NCI-H128 (cell line): ENCODE data around the gene LAMB1.

Source experiments
- DNase-seq: peaks from one replicate; lab custom pipeline; 2025; ENCODE audit not compliant: unreplicated experiment; lab: John Stamatoyannopoulos, UW

The LAMB1 gene

DNA sequence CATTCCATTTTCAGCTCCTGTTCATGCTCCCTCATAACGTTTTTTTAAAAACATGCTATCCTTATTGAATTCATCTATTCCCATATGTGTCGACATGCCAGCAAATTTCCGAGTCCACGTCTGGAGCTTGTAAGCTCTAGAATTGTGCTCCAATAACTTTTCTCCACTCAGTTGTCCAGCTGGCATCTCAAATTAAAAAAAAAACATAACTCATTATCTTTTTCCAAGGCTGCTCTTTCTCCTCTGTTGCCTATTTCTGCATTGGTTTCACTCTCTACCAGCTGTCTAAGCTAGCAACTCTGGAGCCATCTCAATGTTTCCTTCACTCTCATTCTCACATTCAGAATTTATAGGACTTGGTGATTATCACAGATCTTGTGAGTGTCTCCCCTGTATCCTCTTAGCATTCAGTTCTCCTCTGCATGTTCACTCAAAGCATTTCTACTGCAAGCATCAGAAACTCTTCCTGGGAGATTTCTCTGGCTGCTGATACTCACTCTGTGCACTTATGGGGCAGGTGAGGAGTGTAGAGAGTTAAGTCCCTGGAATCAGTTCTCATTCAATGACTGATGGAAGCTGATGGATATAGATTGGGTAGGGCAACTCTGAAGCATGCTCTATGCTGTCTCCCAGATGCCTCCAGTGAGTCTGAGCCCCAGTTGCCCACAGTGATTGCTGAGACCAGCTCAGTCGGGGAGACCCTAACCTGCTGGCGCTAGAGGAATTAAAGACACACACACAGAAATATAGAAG, 118.7 kb downstream of the LAMB1 start:
- DNase-seq, result no peak

DNA sequence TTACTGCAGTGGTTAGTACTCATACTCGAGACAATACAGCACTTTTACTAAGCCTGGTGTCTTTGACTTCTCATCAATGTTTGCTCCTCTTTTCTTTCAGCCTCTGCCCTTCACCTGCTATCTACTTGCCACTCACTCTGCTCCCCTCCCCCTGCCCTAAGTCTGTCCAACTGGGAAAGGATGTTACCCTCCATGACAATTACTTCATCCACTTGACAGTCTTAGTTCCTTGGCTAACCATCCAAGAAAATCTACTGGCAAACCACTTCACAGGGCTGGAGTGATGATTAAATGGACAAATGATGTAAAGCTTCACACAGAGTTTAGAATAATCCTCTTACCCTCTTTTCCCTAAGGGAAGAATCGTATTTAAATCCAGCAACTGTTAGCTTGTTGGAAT, 120.2 kb downstream of the LAMB1 start:
- DNase-seq, result no peak

DNA sequence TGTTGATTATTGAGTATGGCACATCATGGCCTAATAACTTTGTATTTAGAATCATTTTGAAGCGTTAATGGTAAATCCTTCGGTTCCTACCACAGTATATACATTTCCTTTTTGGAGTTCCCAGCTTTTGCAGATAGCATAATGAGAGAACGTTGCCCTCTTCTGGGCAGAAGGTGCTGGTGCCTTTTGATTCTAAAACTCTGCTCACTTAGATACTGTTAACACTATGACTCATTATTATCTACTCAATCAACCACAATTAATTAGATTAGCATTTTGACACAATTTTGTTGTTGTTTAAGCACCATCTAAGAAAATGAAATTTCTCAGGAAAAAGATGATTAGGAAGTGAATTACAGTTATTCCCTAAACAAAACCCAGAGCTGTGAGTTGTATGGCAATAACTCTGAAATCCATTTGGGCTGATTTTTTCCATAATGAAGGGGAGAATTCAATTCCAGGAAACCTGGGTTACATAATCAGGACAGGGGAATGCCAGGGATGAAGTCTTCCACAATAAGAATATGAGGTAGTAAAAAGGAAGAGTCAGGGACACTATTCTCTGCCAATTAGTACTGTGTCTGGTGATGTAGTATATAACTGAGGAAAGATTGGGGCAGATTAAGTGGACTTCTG, 123.4 kb downstream of the LAMB1 start:
- peak; percentile 18 for DNase-seq

DNA sequence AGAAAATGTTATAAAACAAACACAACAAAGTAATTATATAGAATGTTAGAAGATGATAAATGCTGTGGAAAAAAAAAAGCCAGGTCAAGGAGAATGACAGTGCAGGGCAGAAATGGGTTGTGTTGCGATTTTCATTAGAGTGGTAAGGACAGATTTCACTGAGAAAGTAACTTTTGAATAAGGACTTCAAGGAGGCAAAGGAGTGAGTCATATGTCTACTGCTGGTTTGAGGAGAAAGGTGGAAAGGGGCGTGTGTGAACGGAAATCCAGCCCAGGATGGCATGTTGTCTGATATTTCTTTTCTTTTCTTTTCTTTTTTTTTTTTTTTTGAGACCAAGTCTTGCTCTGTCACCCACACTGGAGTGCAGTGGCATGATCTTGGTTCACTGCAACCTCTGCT, 124.3 kb downstream of the LAMB1 start:
- no peak for DNase-seq

DNA sequence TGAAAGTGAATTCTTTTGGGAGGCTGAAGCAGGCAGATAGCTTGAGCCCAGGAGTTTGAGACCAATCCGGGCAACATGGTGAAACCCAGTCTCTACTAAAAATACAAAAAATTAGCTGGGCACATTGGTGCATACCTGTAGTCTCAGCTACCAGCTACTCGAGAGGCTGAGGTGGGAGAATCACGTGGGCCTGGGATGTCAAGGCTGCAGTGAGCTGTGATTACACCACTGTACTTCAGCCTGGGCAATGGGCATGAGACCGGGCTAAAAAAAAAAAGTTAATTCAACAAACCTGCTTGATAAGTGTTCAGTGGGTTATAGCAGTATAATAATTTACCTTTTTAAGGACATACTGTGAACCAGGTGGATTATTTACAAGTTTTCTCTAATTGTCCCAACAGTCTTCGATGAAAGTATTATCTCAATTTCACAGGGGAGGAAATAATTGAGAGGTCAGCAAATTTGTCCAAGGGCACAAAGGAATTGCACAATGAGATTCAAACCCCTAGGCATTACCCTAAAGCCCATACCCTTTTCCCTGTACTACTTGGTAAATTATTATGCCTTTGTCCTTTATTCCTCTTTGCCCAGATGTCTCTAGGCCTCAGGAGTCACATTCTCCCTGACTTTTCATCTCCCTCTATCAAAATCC, 125.1 kb downstream of the LAMB1 start:
- no peak for DNase-seq

DNA sequence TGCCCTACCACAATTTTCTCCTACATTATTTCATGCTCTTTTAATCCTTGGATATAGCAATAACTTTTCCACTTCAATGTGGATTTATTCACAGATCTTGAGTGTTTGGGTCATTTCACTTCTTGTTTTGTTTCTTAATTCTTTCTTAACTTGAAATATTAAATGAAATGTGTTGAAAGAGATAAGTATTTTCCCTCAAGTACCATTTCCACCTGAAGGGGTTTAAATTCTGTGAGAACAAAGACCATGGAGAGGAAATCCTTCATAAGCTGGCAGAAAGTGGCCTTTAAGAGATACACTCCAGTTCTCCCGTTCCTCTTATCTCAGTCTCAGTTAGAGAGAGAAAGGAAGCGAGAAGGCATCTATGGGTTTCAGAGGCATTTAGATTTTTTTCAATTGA, 126.0 kb downstream of the LAMB1 start:
- no peak for DNase-seq

DNA sequence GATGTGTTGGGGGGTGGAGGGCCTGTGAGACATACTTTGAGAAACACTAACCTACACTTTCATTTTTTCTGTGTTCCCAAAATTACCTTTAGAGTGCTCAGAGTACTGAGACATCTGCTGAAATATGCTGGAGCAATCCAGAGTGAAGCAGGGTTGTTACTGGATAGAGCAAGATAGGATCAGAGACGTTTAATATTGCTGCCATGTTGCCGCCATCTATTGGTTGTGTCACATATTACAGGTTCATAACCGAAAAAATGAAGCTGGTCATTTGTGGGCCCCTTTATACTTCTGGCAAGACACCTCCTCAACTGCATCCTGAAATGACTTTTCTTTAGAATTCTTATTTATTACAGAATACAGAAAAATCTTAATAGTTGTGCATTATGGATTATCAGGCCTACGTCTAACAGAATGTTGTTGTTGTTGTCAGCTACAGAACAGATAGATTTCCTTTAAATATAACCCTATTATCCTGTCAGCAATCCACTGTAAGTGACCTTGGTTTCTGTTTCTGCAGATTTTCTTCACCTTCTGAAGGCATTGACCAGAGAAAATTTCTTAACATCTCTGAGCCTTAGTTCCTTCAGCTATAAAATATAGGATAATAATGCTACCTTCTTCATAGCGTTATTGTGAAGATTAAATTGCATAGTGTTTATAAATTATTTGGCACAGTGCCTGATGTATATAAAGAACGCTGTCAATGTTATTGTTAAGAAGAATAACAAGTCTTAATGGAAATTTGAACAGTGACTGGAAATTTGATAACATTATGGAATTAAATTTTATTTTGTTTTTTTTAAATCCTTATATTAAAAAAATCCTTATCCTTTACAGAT, 128.1 kb downstream of the LAMB1 start:
- DNase-seq, result peak; percentile 22

DNA sequence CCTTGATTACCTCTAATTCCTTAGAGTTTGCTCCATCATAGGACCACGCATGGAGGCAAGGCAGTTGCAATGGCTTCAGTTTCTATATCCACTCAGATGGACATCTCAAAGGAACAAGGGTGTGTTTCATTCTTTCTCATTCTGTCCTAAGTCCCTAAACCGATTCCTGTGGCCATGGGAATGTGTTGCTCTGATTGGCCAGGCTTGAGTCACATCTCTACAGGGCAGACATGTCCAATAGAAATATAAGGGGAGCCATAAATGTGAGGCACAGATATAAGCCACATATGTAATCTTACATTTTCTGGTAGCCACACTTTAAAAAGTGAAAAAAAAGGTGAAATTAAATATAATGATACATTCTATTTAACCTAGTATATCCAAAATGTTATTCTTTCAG, 128.8 kb downstream of the LAMB1 start:
- DNase-seq, result no peak
